ENCODE results near the gene ABCD1. TPM values are rescaled to one million over a fixed set of nuclear protein-coding genes. Genes with fewer than 3 reads are reported as not detected.

Gene ABCD1
- total RNA-seq, 1 donor from 2014 or later: 10.1 TPM

GRCh38 chrX:153766098-153766817 lies 41.6 kb downstream of the ABCD1 start:
- no peak overlapping the region for H3K4me3 Mint-ChIP-seq (ENCODE audit: low read depth)
- no peaks in the 10 kb centered on the region for H3K27me3 Mint-ChIP-seq (ENCODE audit: low read depth)
- H3K4me1 Mint-ChIP-seq (ENCODE audit: low read depth): peaks cover 4% of the 10 kb centered on the region
- no peaks in the 10 kb centered on the region for H3K36me3 Mint-ChIP-seq (ENCODE audit: low read depth)
- intact Hi-C loops (cut with micrococcal nuclease): loop anchor here (10.0 kb wide), 1 partner anchor 159 kb away; the partner anchor contains the start of gene ARHGAP4
- peak overlapping the region; percentile 26 for H3K27ac Mint-ChIP-seq
- DNase-seq (ENCODE audit: low spot score): no peak
- H3K9me3 Mint-ChIP-seq: no peaks in the 10 kb centered on the region

GRCh38 chrX:153766871-153767673 lies 42.4 kb downstream of the ABCD1 start:
- no peak for DNase-seq (ENCODE audit: low spot score)
- peaks cover 4% of the 10 kb centered on the region for H3K4me1 Mint-ChIP-seq (ENCODE audit: low read depth)
- no peaks in the 10 kb centered on the region for H3K27me3 Mint-ChIP-seq (ENCODE audit: low read depth)
- intact Hi-C loops (cut with micrococcal nuclease): loop anchor here (10.0 kb wide), 1 partner anchor 158 kb away; the partner anchor contains the start of gene ARHGAP4
- no peak overlapping the region for H3K27ac Mint-ChIP-seq
- H3K9me3 Mint-ChIP-seq: no peaks in the 10 kb centered on the region
- H3K4me3 Mint-ChIP-seq (ENCODE audit: low read depth): no peak overlapping the region
- H3K36me3 Mint-ChIP-seq (ENCODE audit: low read depth): no peaks in the 10 kb centered on the region

GRCh38 chrX:153767674-153768055 lies 43.0 kb downstream of the ABCD1 start:
- Mint-ChIP-seq H3K27me3 (ENCODE audit: low read depth) (no peaks in the 10 kb centered on the region), H3K4me3 (ENCODE audit: low read depth) (no peak overlapping the region), H3K4me1 (ENCODE audit: low read depth) (peaks cover 4% of the 10 kb centered on the region), H3K9me3 (no peaks in the 10 kb centered on the region), H3K27ac (no peak overlapping the region), H3K36me3 (ENCODE audit: low read depth) (no peaks in the 10 kb centered on the region)
- intact Hi-C loops (cut with micrococcal nuclease): loop anchor here (10.0 kb wide), 1 partner anchor 157 kb away; the partner anchor contains the start of gene ARHGAP4
- DNase-seq (ENCODE audit: low spot score): no peak

DNA sequence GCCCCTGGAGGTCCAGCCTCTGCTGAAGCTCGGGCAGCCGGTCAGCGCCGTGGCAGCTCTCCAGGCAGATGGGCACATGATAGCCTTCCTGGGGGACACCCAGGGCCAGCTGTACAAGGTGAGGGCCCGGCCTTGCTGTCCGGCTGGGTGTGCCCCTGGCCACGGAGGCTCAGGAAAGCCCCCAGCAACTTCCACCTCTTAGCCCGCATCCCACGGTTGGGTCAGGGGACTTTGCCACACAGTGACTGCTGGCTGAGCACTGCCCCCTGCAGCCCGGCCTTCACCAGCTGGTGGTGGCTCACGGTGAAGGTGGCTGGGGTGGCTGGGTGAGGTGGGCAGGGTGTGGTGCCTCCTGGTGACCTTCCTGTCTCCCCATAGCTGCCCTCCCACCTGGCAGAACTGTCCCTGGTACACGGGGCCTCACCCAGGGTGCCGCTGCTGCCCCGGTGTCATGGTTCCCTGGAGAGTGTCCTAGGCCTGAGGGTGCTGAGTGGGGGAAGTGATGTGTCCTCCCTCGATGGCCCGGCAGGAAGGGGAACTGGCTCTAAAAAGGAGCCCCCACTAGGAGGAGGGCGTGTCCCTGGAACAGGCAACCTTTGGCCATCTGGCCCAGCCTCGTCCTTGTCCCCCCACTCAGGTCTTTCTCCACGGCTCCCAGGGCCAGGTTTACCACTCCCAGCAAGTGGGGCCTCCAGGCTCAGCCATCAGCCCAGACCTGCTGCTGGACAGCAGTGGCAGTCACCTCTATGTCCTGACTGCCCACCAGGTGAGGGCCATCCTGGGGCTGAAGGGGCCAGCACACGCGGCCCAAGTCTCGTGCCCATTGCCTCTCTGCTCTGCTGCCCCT lies 43.9 kb downstream of the ABCD1 start:
- Mint-ChIP-seq H3K36me3 (ENCODE audit: low read depth) (no peaks in the 10 kb centered on the region), H3K4me3 (ENCODE audit: low read depth) (no peak overlapping the region), H3K9me3 (no peaks in the 10 kb centered on the region), H3K27ac (no peak overlapping the region), H3K27me3 (ENCODE audit: low read depth) (no peaks in the 10 kb centered on the region), H3K4me1 (ENCODE audit: low read depth) (peaks cover 4% of the 10 kb centered on the region)
- intact Hi-C loops (cut with micrococcal nuclease): loop anchor here (10.0 kb wide), 1 partner anchor 156 kb away; the partner anchor contains the start of gene ARHGAP4
- DNase-seq (ENCODE audit: low spot score): no peak

DNA sequence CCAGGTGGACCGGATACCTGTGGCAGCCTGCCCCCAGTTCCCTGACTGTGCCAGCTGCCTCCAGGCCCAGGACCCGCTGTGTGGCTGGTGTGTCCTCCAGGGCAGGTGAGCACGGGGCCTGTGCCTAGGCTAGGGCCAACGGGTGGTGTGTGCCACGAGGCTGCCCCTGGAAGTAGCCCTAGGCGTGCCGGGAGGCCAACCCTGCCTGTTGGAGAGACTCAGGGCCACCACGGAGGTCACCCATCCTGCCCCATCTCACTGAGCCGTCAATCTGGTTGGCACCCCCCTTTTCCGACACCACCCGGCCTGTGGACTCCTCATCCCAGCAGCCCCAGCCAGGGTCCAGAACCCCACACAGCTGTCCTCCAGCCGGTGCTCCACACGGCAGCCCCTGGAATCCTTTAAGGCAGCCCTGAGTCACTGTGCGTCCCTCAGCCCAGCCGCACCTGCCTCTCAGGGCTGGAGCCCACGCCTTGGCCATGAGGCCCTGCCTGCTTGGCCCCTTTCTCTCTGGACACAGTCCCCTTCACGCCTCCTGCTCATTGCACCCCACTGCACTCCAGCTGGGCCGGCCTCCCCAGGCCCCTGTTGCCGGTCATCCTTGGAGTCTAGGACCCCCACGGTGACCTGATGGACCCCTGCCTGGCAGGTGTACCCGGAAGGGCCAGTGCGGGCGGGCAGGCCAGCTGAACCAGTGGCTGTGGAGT lies 44.7 kb downstream of the ABCD1 start:
- Mint-ChIP-seq H3K36me3 (ENCODE audit: low read depth) (no peaks in the 10 kb centered on the region), H3K9me3 (no peaks in the 10 kb centered on the region), H3K27me3 (ENCODE audit: low read depth) (no peaks in the 10 kb centered on the region), H3K4me1 (ENCODE audit: low read depth) (peaks cover 4% of the 10 kb centered on the region), H3K27ac (no peak overlapping the region), H3K4me3 (ENCODE audit: low read depth) (no peak overlapping the region)
- DNase-seq (ENCODE audit: low spot score): no peak
- intact Hi-C loops (cut with micrococcal nuclease): loop anchor here (10.0 kb wide), 1 partner anchor 155 kb away; the partner anchor contains the start of gene ARHGAP4

DNA sequence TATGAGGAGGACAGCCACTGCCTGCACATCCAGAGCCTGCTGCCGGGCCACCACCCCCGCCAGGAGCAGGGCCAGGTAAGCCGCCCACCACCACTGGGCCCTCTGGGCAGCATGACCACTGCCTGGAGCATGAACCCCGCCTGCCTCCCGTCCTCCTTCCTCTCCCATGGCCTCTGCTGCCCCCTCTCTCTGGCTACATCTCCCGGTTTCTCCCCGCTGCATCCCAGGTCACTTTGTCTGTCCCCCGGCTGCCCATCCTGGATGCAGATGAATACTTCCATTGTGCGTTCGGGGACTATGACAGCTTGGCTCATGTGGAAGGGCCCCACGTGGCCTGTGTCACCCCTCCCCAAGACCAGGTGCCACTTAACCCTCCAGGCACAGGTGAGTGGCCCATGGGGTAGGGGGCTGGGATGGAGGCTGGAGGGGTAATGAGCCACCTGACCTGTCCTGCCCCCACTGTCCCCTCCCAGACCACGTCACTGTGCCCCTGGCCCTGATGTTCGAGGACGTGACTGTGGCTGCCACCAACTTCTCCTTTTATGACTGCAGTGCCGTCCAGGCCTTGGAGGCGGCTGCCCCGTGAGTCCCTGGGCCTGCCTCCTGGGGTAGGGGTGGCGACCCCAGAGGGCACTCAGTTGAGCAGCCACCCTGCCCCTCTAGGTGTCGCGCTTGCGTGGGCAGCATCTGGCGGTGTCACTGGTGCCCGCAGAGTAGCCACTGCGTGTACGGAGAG lies 45.4 kb downstream of the ABCD1 start:
- no peak overlapping the region for H3K27ac Mint-ChIP-seq
- intact Hi-C loops (cut with micrococcal nuclease): loop anchor here (10.0 kb wide), 1 partner anchor 155 kb away; the partner anchor contains the start of gene ARHGAP4

DNA sequence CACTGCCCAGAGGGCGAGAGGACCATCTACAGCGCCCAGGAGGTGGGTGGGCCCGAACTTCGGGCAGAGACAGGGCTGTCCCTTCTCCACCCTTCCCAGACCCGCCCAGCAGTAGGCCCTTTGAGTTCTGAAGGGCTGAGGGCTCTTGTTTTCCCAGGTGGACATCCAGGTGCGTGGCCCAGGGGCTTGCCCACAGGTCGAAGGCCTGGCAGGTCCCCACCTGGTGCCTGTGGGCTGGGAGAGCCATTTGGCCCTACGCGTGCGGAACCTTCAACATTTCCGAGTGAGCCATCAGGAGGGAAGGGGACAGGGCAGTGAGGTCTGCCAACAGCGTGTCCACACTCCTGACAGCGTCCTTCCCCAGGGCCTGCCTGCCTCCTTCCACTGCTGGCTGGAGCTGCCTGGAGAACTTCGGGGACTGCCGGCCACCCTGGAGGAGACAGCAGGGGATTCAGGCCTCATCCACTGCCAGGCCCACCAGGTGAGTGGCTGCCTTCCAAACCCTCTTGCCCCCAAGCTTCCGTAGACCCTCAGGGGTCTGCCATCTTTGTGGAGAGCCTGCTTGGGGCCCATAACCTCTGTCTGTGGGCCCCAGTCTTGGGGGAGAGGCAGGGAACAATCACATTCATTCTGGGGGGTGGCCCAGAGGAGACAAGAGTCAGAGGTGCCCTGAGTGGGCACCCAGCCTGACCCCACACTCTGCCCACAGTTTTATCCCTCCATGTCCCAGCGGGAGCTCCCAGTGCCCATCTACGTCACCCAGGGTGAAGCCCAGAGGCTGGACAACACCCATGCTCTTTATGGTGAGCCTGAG lies 46.2 kb downstream of the ABCD1 start:
- no peak for DNase-seq (ENCODE audit: low spot score)
- Mint-ChIP-seq H3K4me3 (ENCODE audit: low read depth) (no peak overlapping the region), H3K36me3 (ENCODE audit: low read depth) (no peaks in the 10 kb centered on the region), H3K4me1 (ENCODE audit: low read depth) (peaks cover 4% of the 10 kb centered on the region), H3K9me3 (no peaks in the 10 kb centered on the region), H3K27ac (no peak overlapping the region), H3K27me3 (ENCODE audit: low read depth) (no peaks in the 10 kb centered on the region)
- intact Hi-C loops (cut with micrococcal nuclease): no loop called here

More for the DNA sequence above, 45.4 kb downstream of the ABCD1 start:
- no peaks in the 10 kb centered on the region for H3K36me3 Mint-ChIP-seq (ENCODE audit: low read depth)
- H3K4me3 Mint-ChIP-seq (ENCODE audit: low read depth): no peak overlapping the region
- H3K27me3 Mint-ChIP-seq (ENCODE audit: low read depth): no peaks in the 10 kb centered on the region
- H3K4me1 Mint-ChIP-seq (ENCODE audit: low read depth): peaks cover 4% of the 10 kb centered on the region
- DNase-seq (ENCODE audit: low spot score): no peak
- H3K9me3 Mint-ChIP-seq: no peaks in the 10 kb centered on the region

- Mint-ChIP-seq H3K4me1 (ENCODE audit: low read depth) (peaks cover 2% of the 10 kb centered on the region), H3K9me3 (no peaks in the 10 kb centered on the region), H3K36me3 (ENCODE audit: low read depth) (no peaks in the 10 kb centered on the region), H3K4me3 (ENCODE audit: low read depth) (no peak overlapping the region), H3K27me3 (ENCODE audit: low read depth) (no peaks in the 10 kb centered on the region), H3K27ac (no peak overlapping the region)
- DNase-seq (ENCODE audit: low spot score): no peak
- intact Hi-C loops (cut with micrococcal nuclease): no loop called here
These were observed 47.0 kb downstream of the ABCD1 start for GRCh38 chrX:153771415-153772315.

GRCh38 chrX:153772316-153773217 lies 47.9 kb downstream of the ABCD1 start:
- intact Hi-C loops (cut with micrococcal nuclease): no loop called here
- Mint-ChIP-seq H3K4me3 (ENCODE audit: low read depth) (no peak overlapping the region), H3K36me3 (ENCODE audit: low read depth) (no peaks in the 10 kb centered on the region), H3K27me3 (ENCODE audit: low read depth) (no peaks in the 10 kb centered on the region), H3K4me1 (ENCODE audit: low read depth) (no peaks in the 10 kb centered on the region), H3K27ac (no peak overlapping the region), H3K9me3 (no peaks in the 10 kb centered on the region)
- no peak for DNase-seq (ENCODE audit: low spot score)

- Mint-ChIP-seq H3K4me3 (ENCODE audit: low read depth) (no peak overlapping the region), H3K27me3 (ENCODE audit: low read depth) (no peaks in the 10 kb centered on the region)
- no peak for DNase-seq (ENCODE audit: low spot score)
These were observed 48.6 kb downstream of the ABCD1 start for GRCh38 chrX:153773218-153773611.

More at GRCh38 chrX:153773218-153773611, 48.6 kb downstream of the ABCD1 start:
- intact Hi-C loops (cut with micrococcal nuclease): no loop called here
- Mint-ChIP-seq H3K27ac (no peak overlapping the region), H3K36me3 (ENCODE audit: low read depth) (no peaks in the 10 kb centered on the region), H3K4me1 (ENCODE audit: low read depth) (no peaks in the 10 kb centered on the region), H3K9me3 (no peaks in the 10 kb centered on the region)

Data from activated T-helper 2 cell treated with anti-CD3 and anti-CD28 coated beads, Interferon-gamma antibody, Interleukin-2, Interleukin-4, amounts not matched to agents 10 μg/mL and 5 μg/mL and 100 μg/mL, durations not matched to agents 14 hours and 24 hours and 36 hours (primary cell).